SK-N-SH (cell line): ENCODE results near the gene DNAJC18.

Experiments used
- CTCF ChIP-seq: fragments of 200-600 bp; sonication (generic); IDR thresholded peaks from 2 replicates; pipeline ENCODE4 v1.6.1; 2017; ENCODE audit warnings: antibody characterized with exemption, mild to moderate bottlenecking, moderate library complexity
- EP300 ChIP-seq, 2 experiments: IDR thresholded peaks; 2 replicates each; pipeline versions ENCODE4 v1.4.0 to v1.6.1; 2012; ENCODE audit warnings: borderline replicate concordance in 1 of 2, low read depth in 1 of 2, low read length in 1 of 2
- EZH2phosphoT487 ChIP-seq: fragments of 200-600 bp; sonication (generic); IDR thresholded peaks from 2 replicates; pipeline ENCODE4 v1.6.1; 2017; ENCODE audit warnings: low read depth, mixed run types, mild to moderate bottlenecking, antibody characterized with exemption, moderate library complexity, borderline replicate concordance
- MXI1 ChIP-seq: IDR thresholded peaks from 2 replicates; pipeline ENCODE4 v1.6.1; 2012; ENCODE audit warnings: mild to moderate bottlenecking, low read depth, low read length, improper control_type of control experiment
- PBX3 ChIP-seq: IDR thresholded peaks from 2 replicates; pipeline ENCODE4; 2012
- RXRA ChIP-seq: IDR thresholded peaks from 2 replicates; pipeline ENCODE4 v1.4.0; 2012; ENCODE audit warnings: low read depth, mild to moderate bottlenecking, borderline replicate concordance
- SMC3 ChIP-seq: IDR thresholded peaks from 2 replicates; pipeline ENCODE4 v1.6.1; 2012; ENCODE audit warnings: low read depth, low read length, improper control_type of control experiment
- TEAD4 ChIP-seq: IDR thresholded peaks from 2 replicates; pipeline ENCODE4 v1.4.0; 2012; ENCODE audit warnings: mild to moderate bottlenecking, borderline replicate concordance; ENCODE audit not compliant: insufficient read depth
- YY1 ChIP-seq: IDR thresholded peaks from 2 replicates; pipeline ENCODE4 v1.4.0; 2012; ENCODE audit warnings: low read depth, mild to moderate bottlenecking

- TF ChIP-seq CTCF (no peak), YY1 (no peak), RXRA (no peak), EZH2phosphoT487 (no peak), TEAD4 (no peak), PBX3 (no peak), MXI1 (no peak), SMC3 (no peak), EP300 (IDR thresholded peaks at IDR 0.05; ENCODE audit: borderline replicate concordance in 1 of 2, low read depth in 1 of 2, low read length in 1 of 2) (no peak)
Measured at GRCh38 chr5:139460455-139460854, 21.1 kb upstream of the DNAJC18 start.
